Endothelial cell (in vitro differentiated cells): ENCODE results near the gene CUL5. TPM values are rescaled to one million over a fixed set of nuclear protein-coding genes. Genes with fewer than 3 reads are reported as not detected.

Source experiments
- DNase-seq: peaks from one replicate; pipeline ENCODE4 v3.0.0; 2021; ENCODE audit warnings: low spot score
- H3K27ac Mint-ChIP-seq: one replicate; pipeline ENCODE4 v1.8.0; 2021; ENCODE audit warnings: mixed read lengths, inconsistent platforms; ENCODE audit not compliant: unreplicated experiment
- H3K27me3 Mint-ChIP-seq: one replicate; pipeline ENCODE4 v1.8.0; 2021; ENCODE audit warnings: mild to moderate bottlenecking, moderate library complexity, mixed read lengths, inconsistent platforms; ENCODE audit not compliant: unreplicated experiment
- H3K36me3 Mint-ChIP-seq: one replicate; pipeline ENCODE4 v1.8.0; 2021; ENCODE audit warnings: mild to moderate bottlenecking, low read depth, mixed read lengths, inconsistent platforms; ENCODE audit not compliant: unreplicated experiment
- H3K4me1 Mint-ChIP-seq: one replicate; pipeline ENCODE4 v1.8.0; 2021; ENCODE audit warnings: mild to moderate bottlenecking, mixed read lengths, inconsistent platforms; ENCODE audit not compliant: unreplicated experiment
- H3K4me3 Mint-ChIP-seq: one replicate; pipeline ENCODE4 v1.8.0; 2021; ENCODE audit warnings: mild to moderate bottlenecking, mixed read lengths, inconsistent platforms; ENCODE audit not compliant: unreplicated experiment
- H3K9me3 Mint-ChIP-seq: one replicate; pipeline ENCODE4 v1.8.0; 2021; ENCODE audit warnings: mixed read lengths, inconsistent platforms; ENCODE audit not compliant: unreplicated experiment
- CTCF ChIP-seq: fragments of 200-600 bp; sonication (generic); IDR thresholded peaks from one replicate; pipeline ENCODE4 v1.5.0; 2021; ENCODE audit warnings: antibody characterized with exemption; ENCODE audit not compliant: unreplicated experiment
- total RNA-seq: library from RNA; stranded (reverse); fragmentation: NEBNext Ultra II Directional; extraction: Animal tissue kit (Norgen Biotek cat#: 25700); gene quantifications from one replicate; pipeline ENCODE4 v1.2.1, GENCODE V29; 2021; ENCODE audit not compliant: unreplicated experiment

CUL5 gene
- total RNA-seq, 1 donor from 2014 or later, result 38.9 TPM

- no peak overlapping the region for H3K4me3 Mint-ChIP-seq
- H3K36me3 Mint-ChIP-seq, result peaks cover 8% of the 10 kb centered on the region
- H3K27ac Mint-ChIP-seq, result no peak overlapping the region
- DNase-seq, result no peak
- peaks cover 3% of the 10 kb centered on the region for H3K4me1 Mint-ChIP-seq
- TF ChIP-seq CTCF, result no peak
- no peaks in the 10 kb centered on the region for H3K9me3 Mint-ChIP-seq
- no peaks in the 10 kb centered on the region for H3K27me3 Mint-ChIP-seq
These were observed 39.6 kb downstream of the CUL5 start for GRCh38 chr11:108048269-108048668.

GRCh38 chr11:108062336-108062735 lies 53.6 kb downstream of the CUL5 start:
- H3K4me1 Mint-ChIP-seq, result peaks cover 8% of the 10 kb centered on the region
- no peaks in the 10 kb centered on the region for H3K27me3 Mint-ChIP-seq
- H3K27ac Mint-ChIP-seq, result no peak overlapping the region
- no peak for DNase-seq
- TF ChIP-seq CTCF, result no peak
- no peaks in the 10 kb centered on the region for H3K9me3 Mint-ChIP-seq
- H3K36me3 Mint-ChIP-seq, result peaks cover 17% of the 10 kb centered on the region
- H3K4me3 Mint-ChIP-seq, result no peak overlapping the region

GRCh38 chr11:108063410-108063809 lies 54.7 kb downstream of the CUL5 start:
- DNase-seq, result no peak
- no peaks in the 10 kb centered on the region for H3K9me3 Mint-ChIP-seq
- no peaks in the 10 kb centered on the region for H3K27me3 Mint-ChIP-seq
- no peak overlapping the region for H3K4me3 Mint-ChIP-seq
- H3K27ac Mint-ChIP-seq, result no peak overlapping the region
- peaks cover 12% of the 10 kb centered on the region for H3K36me3 Mint-ChIP-seq
- peaks cover 8% of the 10 kb centered on the region for H3K4me1 Mint-ChIP-seq
- TF ChIP-seq CTCF, result no peak

- Mint-ChIP-seq H3K4me1 (no peaks in the 10 kb centered on the region), H3K36me3 (peaks cover 11% of the 10 kb centered on the region), H3K4me3 (no peak overlapping the region), H3K27ac (no peak overlapping the region), H3K27me3 (no peaks in the 10 kb centered on the region), H3K9me3 (no peaks in the 10 kb centered on the region)
- no peak for TF ChIP-seq CTCF
- DNase-seq, result no peak
These were observed 61.2 kb downstream of the CUL5 start for GRCh38 chr11:108069947-108070346.

- no peak overlapping the region for H3K27ac Mint-ChIP-seq
- no peaks in the 10 kb centered on the region for H3K4me1 Mint-ChIP-seq
- H3K9me3 Mint-ChIP-seq, result no peaks in the 10 kb centered on the region
- no peak for TF ChIP-seq CTCF
- peaks cover 28% of the 10 kb centered on the region for H3K36me3 Mint-ChIP-seq
- DNase-seq, result no peak
- no peak overlapping the region for H3K4me3 Mint-ChIP-seq
- no peaks in the 10 kb centered on the region for H3K27me3 Mint-ChIP-seq
These were observed 76.1 kb downstream of the CUL5 start for GRCh38 chr11:108084811-108085210.
